K562 (cell line): ENCODE measurements around the gene PRKCB. TPM values are rescaled to one million over a fixed set of nuclear protein-coding genes. Genes with fewer than 3 reads are reported as not detected.

Source experiments
- CTCF ChIP-seq, 3 experiments: IDR thresholded peaks in 2 of 3; conservative IDR thresholded peaks in 1 of 3; 2 replicates each; pipeline ENCODE4 v1.5.1; 2011 to 2012; ENCODE audit warnings: low read length in 3 of 3, mild to moderate bottlenecking in 3 of 3, control low read depth in 2 of 3, improper control_type of control experiment in 1 of 3, inconsistent platforms in 1 of 3, low read depth in 1 of 3, mixed read lengths in 1 of 3, moderate library complexity in 1 of 3; ENCODE audit not compliant: insufficient read depth in 2 of 3
- JUND ChIP-seq, 2 experiments: IDR thresholded peaks; 2 replicates in 1 of 2; 3 replicates in 1 of 2; pipeline ENCODE4 v1.6.1; 2011; ENCODE audit warnings: borderline replicate concordance in 2 of 2, low read depth in 2 of 2, low read length in 2 of 2, improper control_type of control experiment in 1 of 2, missing biosample characterization in 1 of 2, missing genetic modification characterization in 1 of 2, missing genetic modification reagents in 1 of 2
- ZBTB49 ChIP-seq: sonication (generic); formaldehyde crosslinking; IDR thresholded peaks from 2 replicates; pipeline ENCODE4 v1.8.0; 2022; ENCODE audit warnings: missing genetic modification reagents, mild to moderate bottlenecking, borderline replicate concordance
- polyA plus RNA-seq, 8 experiments: library from polyadenylated mRNA; depleted of rRNA in 4 of 8; stranded (reverse) in 5 of 8; unstranded in 3 of 8; fragments of >200 nt; fragmentation: Nextera tagmentation in 2 of 8; fragmentation: Illumina TruSeq in 1 of 8; extraction: Ambion mirVana in 2 of 8; extraction: Trizol in 1 of 8; gene quantifications; 2 replicates each; pipeline versions ENCODE4 v1.2.1 to v1.2.3, GENCODE V29; 2011 to 2014; ENCODE audit warnings: inconsistent platforms in 1 of 8, missing spikeins in 1 of 8
- total RNA-seq, 7 experiments: library from RNA; depleted of rRNA in 6 of 7; stranded (reverse); fragments of >200 nt in 6 of 7; fragmentation: Illumina TruSeq in 2 of 7; extraction: Trizol in 2 of 7; gene quantifications; 2 replicates each; pipeline versions ENCODE4 v1.2.1 to v1.2.3, GENCODE V29; 2011 to 2021; ENCODE audit warnings: low replicate concordance in 1 of 7

Gene PRKCB
- total and polyA plus RNA-seq, 9 of the 15 experiments (the other 6 are each of a cell fraction or from before 2014, with no cell fraction given) = 49.9 to 276 (median 148) TPM

DNA sequence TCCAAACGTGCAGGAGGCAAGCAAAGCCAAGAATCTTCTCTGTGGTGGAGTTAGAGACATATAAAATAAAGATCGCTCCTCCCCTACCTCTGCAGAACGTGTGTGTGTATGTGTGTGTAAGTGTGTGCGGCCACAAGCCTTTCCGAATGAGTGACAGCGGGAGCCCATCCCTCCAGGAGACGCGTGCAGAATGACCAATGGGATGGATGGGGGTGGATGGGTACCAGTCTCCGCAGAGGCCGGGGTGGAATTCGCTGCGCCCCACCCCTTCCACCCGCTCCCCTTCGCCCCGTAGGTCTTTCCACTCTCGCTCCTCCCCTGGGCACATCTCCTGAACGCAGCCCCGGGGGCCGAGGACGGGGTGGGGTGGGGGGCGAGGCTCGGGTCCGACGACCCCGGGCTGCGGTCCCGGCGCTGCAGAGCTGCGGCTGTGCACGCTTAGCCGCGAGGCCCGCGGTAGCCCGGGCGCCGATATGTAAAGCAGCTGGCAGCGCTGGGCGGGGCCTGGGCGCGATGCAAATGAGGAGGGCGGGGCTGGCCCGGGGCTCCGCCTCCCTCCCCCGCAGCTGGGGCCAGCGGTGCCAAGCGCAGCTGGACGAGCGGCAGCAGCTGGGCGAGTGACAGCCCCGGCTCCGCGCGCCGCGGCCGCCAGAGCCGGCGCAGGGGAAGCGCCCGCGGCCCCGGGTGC is at the start of gene PRKCB (continued):
- TF ChIP-seq CTCF (IDR thresholded peaks at IDR 0.05 in 2 of 3, conservative IDR thresholded peaks at IDR 0.05 in 1 of 3; ENCODE audit: insufficient read depth in 2 of 3, low read depth in 1 of 3, low read length in 3 of 3) (no peak; a peak in 1 of 6 replicates), ZBTB49 (CRISPR knock-in tag) (no peak), JUND (IDR thresholded peaks at IDR 0.05; ENCODE audit: borderline replicate concordance, low read depth, low read length) (no peak), JUND (tag; IDR thresholded peaks at IDR 0.05; ENCODE audit: borderline replicate concordance, low read depth, low read length) (no peak; the same call in 2 of the 3 replicates)
- TF ChIP-seq, all 486 proteins: peak for 50
